Osteocyte (in vitro differentiated cells): ENCODE measurements around the gene CHAC1. TPM values are rescaled to one million over a fixed set of nuclear protein-coding genes. Genes with fewer than 3 reads are reported as not detected.

Source experiments
- DNase-seq: peaks from one replicate; pipeline ENCODE4 v3.0.0; 2021; ENCODE audit warnings: mixed read lengths; ENCODE audit not compliant: unreplicated experiment; ENCODE audit errors: extremely low spot score
- H3K27ac Mint-ChIP-seq: one replicate; pipeline ENCODE4 v1.8.0; 2021; ENCODE audit warnings: mild to moderate bottlenecking, mixed read lengths; ENCODE audit not compliant: unreplicated experiment
- H3K27me3 Mint-ChIP-seq: one replicate; pipeline ENCODE4 v1.8.0; 2021; ENCODE audit warnings: mixed read lengths; ENCODE audit not compliant: unreplicated experiment
- H3K36me3 Mint-ChIP-seq: one replicate; pipeline ENCODE4 v1.8.0; 2021; ENCODE audit warnings: mixed read lengths; ENCODE audit not compliant: unreplicated experiment
- H3K4me1 Mint-ChIP-seq: one replicate; pipeline ENCODE4 v1.8.0; 2021; ENCODE audit warnings: mixed read lengths; ENCODE audit not compliant: unreplicated experiment
- H3K4me3 Mint-ChIP-seq: one replicate; pipeline ENCODE4 v1.8.0; 2021; ENCODE audit warnings: mild to moderate bottlenecking, moderate library complexity, mixed read lengths; ENCODE audit not compliant: unreplicated experiment
- H3K9me3 Mint-ChIP-seq: one replicate; pipeline ENCODE4 v1.8.0; 2021; ENCODE audit warnings: mixed read lengths; ENCODE audit not compliant: unreplicated experiment
- CTCF ChIP-seq: fragments of 200-600 bp; sonication (generic); IDR thresholded peaks from 2 replicates; pipeline ENCODE4 v1.5.0; 2021; ENCODE audit warnings: antibody characterized with exemption, mild to moderate bottlenecking, moderate library complexity
- total RNA-seq: library from RNA; stranded (reverse); gene quantifications from 2 replicates; pipeline ENCODE4 v1.2.1, GENCODE V29; 2021

CHAC1 gene
- total RNA-seq, 1 donor from 2014 or later = 33.3 TPM

- no peak for TF ChIP-seq CTCF
- Mint-ChIP-seq H3K9me3 (no peaks in the 10 kb centered on the region), H3K27ac (no peak overlapping the region), H3K4me1 (peaks cover 69% of the 10 kb centered on the region), H3K36me3 (peaks cover 18% of the 10 kb centered on the region), H3K27me3 (no peaks in the 10 kb centered on the region), H3K4me3 (peak overlapping the region; percentile 56)
- DNase-seq = no peak
Measured at GRCh38 chr15:40956541-40956982, 3.3 kb downstream of the CHAC1 start.

GRCh38 chr15:40957041-40957555 lies 3.8 kb downstream of the CHAC1 start:
- H3K9me3 Mint-ChIP-seq = no peaks in the 10 kb centered on the region
- peaks cover 65% of the 10 kb centered on the region for H3K4me1 Mint-ChIP-seq
- H3K27me3 Mint-ChIP-seq = no peaks in the 10 kb centered on the region
- no peak overlapping the region for H3K27ac Mint-ChIP-seq
- H3K36me3 Mint-ChIP-seq = peaks cover 18% of the 10 kb centered on the region
- DNase-seq = no peak
- TF ChIP-seq CTCF = no peak
- peak overlapping the region; percentile 14 for H3K4me3 Mint-ChIP-seq

- H3K9me3 Mint-ChIP-seq = no peaks in the 10 kb centered on the region
- TF ChIP-seq CTCF = no peak
- peaks cover 60% of the 10 kb centered on the region for H3K4me1 Mint-ChIP-seq
- H3K36me3 Mint-ChIP-seq = peaks cover 18% of the 10 kb centered on the region
- no peak overlapping the region for H3K27ac Mint-ChIP-seq
- H3K4me3 Mint-ChIP-seq = peak overlapping the region; percentile 32
- no peak for DNase-seq
- no peaks in the 10 kb centered on the region for H3K27me3 Mint-ChIP-seq
Measured at GRCh38 chr15:40957581-40958051, 4.3 kb downstream of the CHAC1 start.

GRCh38 chr15:40958146-40958545 lies 4.9 kb downstream of the CHAC1 start:
- Mint-ChIP-seq H3K36me3 (peaks cover 18% of the 10 kb centered on the region), H3K4me1 (peaks cover 57% of the 10 kb centered on the region), H3K27ac (peak overlapping the region; percentile 19), H3K27me3 (no peaks in the 10 kb centered on the region), H3K4me3 (no peak overlapping the region), H3K9me3 (no peaks in the 10 kb centered on the region)
- TF ChIP-seq CTCF = no peak
- no peak for DNase-seq

- Mint-ChIP-seq H3K36me3 (peaks cover 18% of the 10 kb centered on the region), H3K4me1 (peaks cover 55% of the 10 kb centered on the region), H3K27me3 (no peaks in the 10 kb centered on the region), H3K27ac (peak overlapping the region; percentile 42), H3K9me3 (no peaks in the 10 kb centered on the region), H3K4me3 (no peak overlapping the region)
- TF ChIP-seq CTCF = no peak
- DNase-seq = no peak
Measured at GRCh38 chr15:40958723-40959122, 5.5 kb downstream of the CHAC1 start.
